Occipital lobe (tissue), 2 donors: ENCODE results near the gene ZBTB44. TPM values are rescaled to one million over a fixed set of nuclear protein-coding genes. Genes with fewer than 3 reads are reported as not detected.
"Not testable (repeated sequence)": the region's sequence is repeated elsewhere in the genome, so short reads cannot be mapped to it uniquely, and the experiment has no call there.

Experiments
- DNase-seq: peaks from one replicate; lab custom pipeline; 2025; lab: John Stamatoyannopoulos, UW
- total RNA-seq: library from RNA; depleted of rRNA; stranded (reverse); fragments of >200 nt; gene quantifications from one replicate; pipeline ENCODE4 v1.2.3, GENCODE V29; 2014

The ZBTB44 gene
- 180 TPM for total RNA-seq

DNA sequence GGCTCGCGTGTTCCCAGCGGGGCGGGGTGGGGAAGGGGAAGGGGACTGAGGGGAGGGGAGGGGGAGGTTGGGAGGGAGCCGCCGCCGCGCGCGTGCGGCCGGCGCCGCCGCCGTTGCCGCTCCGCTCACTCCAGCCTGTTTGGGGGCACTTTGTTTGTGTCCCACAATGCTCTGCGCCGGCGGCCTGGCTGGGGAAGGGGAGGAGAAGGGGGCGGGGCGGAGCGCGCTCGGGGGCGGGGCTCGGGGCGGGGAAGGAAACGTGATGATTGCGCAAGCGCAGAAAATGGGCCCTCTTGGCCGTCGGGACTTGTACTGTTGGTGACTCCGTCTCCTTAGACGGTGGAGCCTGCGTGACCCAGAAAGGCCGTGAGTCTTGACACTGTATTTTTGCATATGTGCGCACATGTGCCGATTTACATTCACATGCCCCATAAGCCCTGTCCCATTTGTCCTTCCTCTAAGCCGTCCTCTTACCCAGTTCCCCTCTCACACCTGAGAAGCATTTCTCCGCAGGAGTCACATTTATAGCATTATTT lies at the start of gene ZBTB44:
Gene ZBTB44, minus strand, starts transcription at position 168 of the 536 bp plus-strand sequence. CDS start 53,044 bp downstream, outside the sequence.
- DNase-seq: peak; percentile 92

GRCh38 chr11:130359419-130359818 lies 44.7 kb upstream of the ZBTB44 start:
- DNase-seq: no peak

DNA sequence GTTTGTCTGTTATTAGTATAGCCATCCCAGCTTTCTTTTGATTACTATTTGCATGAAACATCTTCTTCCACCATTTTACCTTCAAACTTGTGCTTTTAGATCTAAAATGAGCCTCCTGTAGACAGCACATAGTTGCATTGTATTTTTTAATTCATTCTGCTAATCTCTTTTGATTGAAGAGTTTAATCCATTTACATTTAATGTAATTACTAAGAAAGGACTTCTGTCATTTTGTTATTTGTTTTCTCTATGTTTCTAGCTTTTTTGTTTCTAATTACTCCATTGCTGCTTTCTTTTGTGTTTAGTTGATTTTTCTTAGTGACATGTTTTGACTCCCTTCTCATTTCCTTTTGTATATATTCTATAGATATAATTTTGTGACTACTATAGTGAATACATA lies 43.7 kb upstream of the ZBTB44 start:
- no peak for DNase-seq

DNA sequence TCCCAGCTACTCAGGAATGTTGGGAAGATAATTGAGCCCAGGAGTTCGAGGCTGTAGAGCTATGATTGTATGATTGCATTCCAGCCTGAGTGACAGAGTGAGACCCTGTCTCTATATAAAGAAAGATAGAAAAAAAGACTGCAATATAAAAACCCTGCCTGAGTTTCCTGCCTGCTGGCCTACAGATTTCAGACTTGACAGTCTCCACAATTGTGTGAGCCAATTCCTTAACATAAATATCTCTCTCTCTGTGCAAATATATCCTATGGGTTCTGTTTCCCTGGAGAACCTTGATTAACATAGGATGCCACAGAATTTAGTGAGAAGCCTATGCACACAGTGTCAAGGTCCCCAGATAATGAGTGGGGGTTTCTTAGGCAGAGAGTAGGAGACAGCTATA lies 32.5 kb upstream of the ZBTB44 start:
- no peak for DNase-seq

- DNase-seq: no peak
These were observed 30.1 kb upstream of the ZBTB44 start for GRCh38 chr11:130344841-130345240.

DNA sequence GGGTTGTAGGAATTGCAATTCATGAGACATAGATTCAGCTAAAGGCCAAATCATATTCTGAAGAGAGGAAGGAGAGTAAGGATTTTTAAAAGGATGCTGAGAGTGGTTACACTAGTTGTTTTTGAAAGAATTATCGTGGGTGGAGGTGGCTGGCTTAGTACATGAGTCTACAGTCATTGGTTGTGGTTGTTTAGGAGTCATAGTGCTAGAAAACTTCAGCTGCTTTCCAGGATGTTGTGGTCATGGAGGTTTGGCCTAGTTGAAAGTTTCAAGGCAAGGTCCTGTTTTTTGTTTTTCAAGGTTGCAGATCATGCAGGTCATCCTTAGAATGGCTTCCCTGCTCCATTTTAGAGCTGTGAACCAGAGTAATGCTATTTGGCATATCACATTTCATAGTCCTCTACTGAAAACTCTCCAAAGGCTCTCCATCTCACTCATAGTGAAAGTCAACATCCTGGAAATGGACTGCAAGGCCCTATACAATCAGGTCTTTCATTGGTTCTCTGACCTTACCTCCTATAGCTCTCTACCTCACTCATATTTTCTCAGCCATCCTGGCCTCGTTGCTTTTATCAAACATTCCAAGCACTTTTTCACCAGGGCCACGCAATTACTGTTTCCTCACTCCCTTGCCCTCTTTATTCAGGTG lies 26.1 kb upstream of the ZBTB44 start:
- DNase-seq: no peak

DNA sequence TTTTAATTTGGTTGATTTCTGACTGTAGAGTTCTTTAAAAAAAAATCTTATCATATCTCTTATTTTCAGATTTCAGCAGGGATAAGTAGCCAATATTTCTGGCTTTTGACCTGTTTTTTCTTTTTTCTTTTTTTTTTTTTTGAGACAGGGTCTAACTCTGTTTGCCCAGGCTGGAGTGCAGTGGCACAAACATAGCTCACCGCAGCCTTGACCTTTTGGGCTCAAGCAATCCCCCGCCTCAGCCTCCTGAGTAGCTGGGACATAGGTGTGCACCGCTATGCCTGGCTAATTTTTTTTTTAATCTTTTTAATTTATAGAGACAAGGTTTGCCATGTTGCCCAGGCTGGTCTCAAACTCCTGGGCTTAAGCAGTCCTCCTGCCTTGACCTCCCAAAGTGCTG lies 23.9 kb upstream of the ZBTB44 start:
- DNase-seq: no peak

DNA sequence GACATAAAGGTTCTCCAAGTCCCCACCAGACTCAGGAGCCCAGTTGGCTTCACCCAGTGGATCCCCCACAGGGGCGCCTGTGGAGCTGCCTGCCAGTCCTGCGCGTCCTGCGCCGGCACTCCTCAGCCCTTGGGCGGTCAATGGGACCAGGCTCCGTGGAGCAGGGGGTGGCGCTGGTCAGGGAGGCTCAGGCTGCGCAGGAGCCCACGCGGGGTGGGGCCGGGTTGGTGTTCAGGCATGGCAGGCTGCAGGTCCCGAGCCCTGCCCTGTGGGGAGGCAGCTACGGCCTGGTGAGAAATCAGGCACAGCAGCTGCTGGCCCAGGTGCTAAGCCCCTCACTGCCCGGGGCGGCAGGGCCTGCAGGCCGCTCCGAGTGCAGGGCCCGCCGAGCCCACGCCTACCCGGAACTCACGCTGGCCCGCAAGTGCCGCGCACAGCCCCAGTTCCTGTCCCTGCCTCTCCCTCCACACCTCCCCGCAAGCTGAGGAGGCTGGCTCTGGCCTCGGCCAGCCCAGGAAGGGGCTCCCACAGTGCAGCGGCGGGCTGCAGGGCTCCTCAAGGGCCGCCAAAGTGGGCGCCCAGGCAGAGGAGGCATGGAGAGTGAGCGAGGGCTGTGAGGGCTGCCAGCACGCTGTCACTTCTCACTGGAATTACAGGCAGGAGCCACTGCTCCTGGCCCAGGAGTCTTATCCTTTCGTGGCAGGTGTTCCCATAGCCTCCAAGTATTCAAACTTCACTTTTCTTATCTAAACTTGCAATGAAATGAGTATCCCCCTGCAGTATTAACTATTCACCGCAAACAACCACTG lies 22.8 kb upstream of the ZBTB44 start:
- no peak for DNase-seq

GRCh38 chr11:130331397-130331796 lies 16.7 kb upstream of the ZBTB44 start:
- DNase-seq: not testable (repeated sequence)

DNA sequence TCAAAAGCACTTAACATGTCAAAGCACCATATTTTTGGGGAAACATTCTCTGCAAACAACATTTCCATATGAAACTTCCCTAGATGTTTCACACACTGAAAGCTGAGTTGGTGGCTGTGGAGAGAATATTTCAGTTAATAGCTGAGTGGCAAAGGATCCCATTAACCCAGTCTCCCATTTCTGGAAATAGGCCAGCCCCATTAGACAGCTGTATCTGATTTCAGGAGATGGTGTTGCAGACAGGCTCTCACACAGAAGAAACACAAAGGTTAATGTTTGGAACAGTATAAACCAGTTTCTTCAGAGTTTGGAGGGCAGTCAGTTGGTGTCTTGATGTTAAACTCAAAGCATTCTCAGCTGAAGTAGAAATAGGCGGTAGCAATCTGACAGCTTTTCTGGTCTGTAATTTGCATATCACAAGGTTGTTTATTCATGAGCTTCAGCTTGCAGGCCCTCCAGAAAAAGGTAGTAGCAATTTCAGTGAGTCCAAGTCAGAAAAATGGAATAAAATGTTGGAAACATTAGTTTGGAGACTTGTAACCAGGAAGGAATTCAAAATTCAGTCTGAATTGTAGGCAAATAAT lies 15.5 kb upstream of the ZBTB44 start:
- no peak for DNase-seq

DNA sequence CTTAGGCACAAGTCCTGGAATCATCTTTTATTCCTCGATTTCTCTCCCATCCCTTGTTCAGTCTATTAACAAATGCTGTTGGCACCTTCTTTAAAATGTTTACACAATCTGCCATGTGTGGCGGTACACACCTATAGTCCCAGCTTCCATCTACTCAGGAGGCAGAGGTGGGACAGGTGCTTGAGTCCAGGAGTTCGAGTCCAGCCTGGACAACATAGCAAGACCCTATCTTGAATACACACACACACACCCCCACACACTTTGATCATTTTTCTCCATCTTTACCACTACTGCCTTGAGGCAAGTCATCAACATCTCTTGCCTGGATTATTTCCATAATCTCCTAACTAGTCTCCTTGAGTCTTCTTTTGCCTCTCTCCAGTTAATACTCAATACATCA lies 13.7 kb upstream of the ZBTB44 start:
- no peak for DNase-seq

DNA sequence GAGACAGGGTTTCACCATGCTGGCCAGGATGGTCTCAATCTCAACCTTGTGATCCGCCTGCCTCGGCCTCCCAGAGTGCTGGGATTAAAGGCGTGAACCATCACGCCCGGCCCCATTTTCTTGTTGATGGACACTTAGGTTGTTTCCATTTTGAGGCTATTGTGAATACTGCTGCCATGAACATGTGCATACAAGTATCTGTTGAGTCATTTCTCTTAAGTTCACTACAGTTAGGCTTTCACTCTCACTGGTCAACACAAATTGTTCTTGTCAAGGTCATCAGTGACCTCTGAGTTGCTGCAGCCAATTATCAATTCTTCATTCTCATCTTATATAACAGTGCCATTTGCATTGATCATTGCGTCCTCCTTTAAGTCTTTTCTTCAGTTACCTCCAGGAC lies 13.0 kb upstream of the ZBTB44 start:
- no peak for DNase-seq

- no peak for DNase-seq
These were observed 11.0 kb upstream of the ZBTB44 start for GRCh38 chr11:130325691-130326090.

- no peak for DNase-seq
These were observed 9.0 kb upstream of the ZBTB44 start for GRCh38 chr11:130323452-130324450.

DNA sequence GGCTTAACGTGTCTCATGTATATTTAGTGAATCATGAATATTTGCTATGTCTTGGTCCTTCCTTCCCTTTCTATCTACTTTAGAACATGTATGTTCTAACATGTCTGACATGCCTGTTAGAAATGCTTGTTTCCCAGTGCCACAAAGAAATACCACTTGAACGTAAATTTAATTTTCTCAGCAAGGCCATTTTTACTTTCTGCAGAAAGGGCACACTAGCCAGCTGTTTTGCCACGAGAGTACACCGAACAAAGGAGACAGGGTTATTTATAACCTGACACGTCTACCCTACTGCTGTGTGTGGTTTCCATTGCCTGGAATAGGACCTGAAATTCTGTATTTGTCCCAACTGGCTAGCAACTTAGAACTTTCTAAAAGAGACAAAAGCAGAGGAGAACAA lies 7.4 kb upstream of the ZBTB44 start:
- no peak for DNase-seq

- no peak for DNase-seq
These were observed 3.4 kb upstream of the ZBTB44 start for GRCh38 chr11:130318031-130318673.

- no peak for DNase-seq
These were observed 745 bp upstream of the ZBTB44 start for GRCh38 chr11:130315354-130315970.

DNA sequence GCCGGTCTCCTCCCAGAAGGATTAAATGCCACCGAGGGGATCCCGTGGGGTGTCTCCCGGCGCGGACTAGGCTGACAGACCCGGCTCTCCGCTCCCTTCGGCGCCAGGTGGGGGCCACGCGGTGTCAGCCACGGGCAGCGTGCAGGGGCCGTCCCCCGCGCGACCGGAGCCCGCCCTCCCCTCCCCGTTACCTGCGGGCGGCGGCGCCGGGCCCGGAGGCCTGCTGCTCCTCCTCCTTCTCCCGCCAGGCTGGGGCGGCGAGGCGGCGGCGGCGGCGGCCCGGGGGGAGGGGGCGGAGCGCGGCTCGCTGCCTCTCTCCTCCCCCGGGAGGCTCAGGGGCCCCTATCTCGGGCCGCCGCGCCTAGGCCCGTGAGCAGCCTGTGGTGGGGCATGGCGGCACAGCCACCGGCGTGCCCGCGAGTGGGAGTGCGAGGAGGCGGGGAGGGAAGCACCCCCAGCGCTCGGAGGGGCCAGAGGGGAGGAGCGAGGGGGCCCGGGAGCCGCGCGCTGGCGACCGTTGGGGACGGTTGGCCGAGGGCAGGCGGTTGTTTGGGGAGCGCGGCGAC lies 450 bp downstream of the ZBTB44 start:
- DNase-seq: peak; percentile 66

- no peak for DNase-seq
These were observed 1.1 kb downstream of the ZBTB44 start for GRCh38 chr11:130313383-130314183.
